ENCODE measurements around the gene SCPEP1. TPM values are rescaled to one million over a fixed set of nuclear protein-coding genes. Genes with fewer than 3 reads are reported as not detected.

The SCPEP1 gene
- polyA plus RNA-seq, 1 of the 3 experiments (the other 2 are of a cell fraction) = 99.6 TPM

- H3K4me1 ChIP-seq (ENCODE audit: control insufficient read depth in 1 of 2, insufficient read depth in 2 of 2, low read depth in 1 of 2, low read length in 1 of 2) = peaks cover 5 to 12% of the 10 kb centered on the region in 2 experiments; a peak in 3 of 4 replicates
- no peak overlapping the region for H3K27ac ChIP-seq (ENCODE audit: low read depth in 2 of 2, low read length in 1 of 2)
- no peaks in the 10 kb centered on the region for H3K79me2 ChIP-seq (ENCODE audit: insufficient read depth)
- H2AFZ ChIP-seq (ENCODE audit: low read depth) = peak overlapping the region; percentile 83
- H3K9ac ChIP-seq = peak overlapping the region; percentile 44; the same call in 1 of the 2 replicates
- no peak for DNase-seq
- 64% methylated on average over 11 of the region's 11 CpGs for WGBS (ENCODE audit: low lambda C conversion rate)
- no peak for TF ChIP-seq NFIC (IDR thresholded peaks at IDR 0.05; ENCODE audit: borderline replicate concordance)
- TF ChIP-seq, protein P1, sequence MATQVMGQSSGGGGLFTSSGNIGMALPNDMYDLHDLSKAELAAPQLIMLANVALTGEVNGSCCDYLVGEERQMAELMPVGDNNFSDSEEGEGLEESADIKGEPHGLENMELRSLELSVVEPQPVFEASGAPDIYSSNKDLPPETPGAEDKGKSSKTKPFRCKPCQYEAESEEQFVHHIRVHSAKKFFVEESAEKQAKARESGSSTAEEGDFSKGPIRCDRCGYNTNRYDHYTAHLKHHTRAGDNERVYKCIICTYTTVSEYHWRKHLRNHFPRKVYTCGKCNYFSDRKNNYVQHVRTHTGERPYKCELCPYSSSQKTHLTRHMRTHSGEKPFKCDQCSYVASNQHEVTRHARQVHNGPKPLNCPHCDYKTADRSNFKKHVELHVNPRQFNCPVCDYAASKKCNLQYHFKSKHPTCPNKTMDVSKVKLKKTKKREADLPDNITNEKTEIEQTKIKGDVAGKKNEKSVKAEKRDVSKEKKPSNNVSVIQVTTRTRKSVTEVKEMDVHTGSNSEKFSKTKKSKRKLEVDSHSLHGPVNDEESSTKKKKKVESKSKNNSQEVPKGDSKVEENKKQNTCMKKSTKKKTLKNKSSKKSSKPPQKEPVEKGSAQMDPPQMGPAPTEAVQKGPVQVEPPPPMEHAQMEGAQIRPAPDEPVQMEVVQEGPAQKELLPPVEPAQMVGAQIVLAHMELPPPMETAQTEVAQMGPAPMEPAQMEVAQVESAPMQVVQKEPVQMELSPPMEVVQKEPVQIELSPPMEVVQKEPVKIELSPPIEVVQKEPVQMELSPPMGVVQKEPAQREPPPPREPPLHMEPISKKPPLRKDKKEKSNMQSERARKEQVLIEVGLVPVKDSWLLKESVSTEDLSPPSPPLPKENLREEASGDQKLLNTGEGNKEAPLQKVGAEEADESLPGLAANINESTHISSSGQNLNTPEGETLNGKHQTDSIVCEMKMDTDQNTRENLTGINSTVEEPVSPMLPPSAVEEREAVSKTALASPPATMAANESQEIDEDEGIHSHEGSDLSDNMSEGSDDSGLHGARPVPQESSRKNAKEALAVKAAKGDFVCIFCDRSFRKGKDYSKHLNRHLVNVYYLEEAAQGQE (IDR thresholded peaks at IDR 0.05; ENCODE audit: low read depth, low read length) = no peak
- no peak for TF ChIP-seq RCOR1 (IDR thresholded peaks at IDR 0.05; ENCODE audit: low read length)
- TF ChIP-seq, protein P2, sequence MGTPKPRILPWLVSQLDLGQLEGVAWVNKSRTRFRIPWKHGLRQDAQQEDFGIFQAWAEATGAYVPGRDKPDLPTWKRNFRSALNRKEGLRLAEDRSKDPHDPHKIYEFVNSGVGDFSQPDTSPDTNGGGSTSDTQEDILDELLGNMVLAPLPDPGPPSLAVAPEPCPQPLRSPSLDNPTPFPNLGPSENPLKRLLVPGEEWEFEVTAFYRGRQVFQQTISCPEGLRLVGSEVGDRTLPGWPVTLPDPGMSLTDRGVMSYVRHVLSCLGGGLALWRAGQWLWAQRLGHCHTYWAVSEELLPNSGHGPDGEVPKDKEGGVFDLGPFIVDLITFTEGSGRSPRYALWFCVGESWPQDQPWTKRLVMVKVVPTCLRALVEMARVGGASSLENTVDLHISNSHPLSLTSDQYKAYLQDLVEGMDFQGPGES (IDR thresholded peaks at IDR 0.05; ENCODE audit: low read depth, low read length) = no peak
- no peak for TF ChIP-seq RXRA (IDR thresholded peaks at IDR 0.05; ENCODE audit: borderline replicate concordance, low read depth)
- no peak for TF ChIP-seq GABPA (IDR thresholded peaks at IDR 0.05; ENCODE audit: low read depth)
- no peak for TF ChIP-seq JUND (IDR thresholded peaks at IDR 0.05)
- ChIA-PET POLR2A (interaction anchor here (0.5 to 2.6 kb wide), 3 partner anchors 10 to 88 kb away, joined by 4 to 13 read pairs (median 5); partner anchors contain the start of gene COIL), CTCF (interaction anchor here (0.7 to 3.0 kb wide), 9 partner anchors 10 to 806 kb away, joined by 3 to 23 read pairs (median 3); no protein-coding TSS in a partner anchor)
- H3F3A ChIP-seq (replicated peaks; ENCODE audit: insufficient read depth) = no peaks in the 10 kb centered on the region
- no peaks in the 10 kb centered on the region for H3K36me3 ChIP-seq (replicated peaks in 1 of 2; ENCODE audit: control insufficient read depth in 1 of 2, insufficient read depth in 2 of 2, low read length in 1 of 2)
- peak overlapping the region; percentile 70 to 75 for H3K4me3 ChIP-seq (ENCODE audit: low read depth in 2 of 2, low read length in 1 of 2)
- H3K9me3 ChIP-seq = no peaks in the 10 kb centered on the region
- H3K4me2 ChIP-seq = peak overlapping the region; percentile 73
- no peaks in the 10 kb centered on the region for H4K20me1 ChIP-seq (ENCODE audit: insufficient read depth)
- H3K9me2 ChIP-seq = no peaks in the 10 kb centered on the region
- no peaks in the 10 kb centered on the region for H3K27me3 ChIP-seq (ENCODE audit: insufficient read depth)
Observed at GRCh38 chr17:56976941-56977608, 856 bp upstream of the SCPEP1 start.

DNA sequence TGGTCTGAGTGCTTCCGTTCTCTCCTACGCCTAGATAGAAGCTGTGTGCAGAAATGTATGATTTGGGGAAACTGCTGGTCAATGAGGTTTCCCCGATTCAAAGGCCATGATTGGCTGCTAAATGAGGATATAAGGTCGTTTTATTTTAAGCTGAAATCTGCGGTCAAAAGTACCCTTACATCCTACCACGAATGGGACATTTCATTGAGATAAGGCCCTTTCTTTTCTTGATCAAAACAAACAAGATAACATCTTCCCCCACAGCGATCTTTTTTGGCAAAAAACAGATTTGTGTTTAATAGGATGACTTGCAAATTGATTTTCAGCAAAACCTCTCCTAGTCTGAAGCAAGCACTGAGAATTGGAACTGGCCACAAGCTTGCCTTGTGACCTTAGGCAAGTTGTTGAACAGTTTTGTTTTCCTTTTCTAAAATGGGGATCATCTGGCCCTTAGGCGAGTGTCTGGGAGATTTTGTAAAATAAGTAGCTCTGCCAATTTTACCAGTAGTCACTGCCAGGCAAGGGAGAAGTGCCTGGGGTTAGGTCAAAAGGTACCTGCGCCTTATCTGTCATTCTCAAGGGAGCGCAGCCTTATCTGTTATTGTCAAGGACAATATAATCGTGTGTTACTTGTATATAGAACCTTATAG, 635 bp downstream of the SCPEP1 start:
- ChIA-PET POLR2A (interaction anchor here (0.8 to 2.6 kb wide), 7 partner anchors 10 to 560 kb away, joined by 3 to 13 read pairs (median 4); partner anchors contain the start of genes AKAP1, COIL and TRIM25), CTCF (interaction anchor here (0.7 to 3.0 kb wide), 18 partner anchors 11 to 1021 kb away, joined by 3 to 23 read pairs (median 4); partner anchors contain the start of gene COIL)
- H3K4me3 ChIP-seq (ENCODE audit: low read depth in 2 of 2, low read length in 1 of 2) = peak overlapping the region; percentile 70 to 75
- no peaks in the 10 kb centered on the region for H3F3A ChIP-seq (replicated peaks; ENCODE audit: insufficient read depth)
- H3K27ac ChIP-seq (ENCODE audit: low read depth in 2 of 2, low read length in 1 of 2) = peak overlapping the region in 1 of 2 experiments; percentile 70; a peak in 2 of 4 replicates
- 19% methylated on average over 11 of the region's 11 CpGs for WGBS (ENCODE audit: low lambda C conversion rate)
- peak overlapping the region; percentile 50; the same call in 1 of the 2 replicates for H3K9ac ChIP-seq
- no peaks in the 10 kb centered on the region for H3K27me3 ChIP-seq (ENCODE audit: insufficient read depth)
- no peaks in the 10 kb centered on the region for H4K20me1 ChIP-seq (ENCODE audit: insufficient read depth)
- no peaks in the 10 kb centered on the region for H3K79me2 ChIP-seq (ENCODE audit: insufficient read depth)
- H2AFZ ChIP-seq (ENCODE audit: low read depth) = peak overlapping the region; percentile 83
- H3K4me1 ChIP-seq (ENCODE audit: control insufficient read depth in 1 of 2, insufficient read depth in 2 of 2, low read depth in 1 of 2, low read length in 1 of 2) = peaks cover 5 to 12% of the 10 kb centered on the region in 2 experiments; a peak in 3 of 4 replicates
- no peaks in the 10 kb centered on the region for H3K9me3 ChIP-seq
- H3K4me2 ChIP-seq = peak overlapping the region; percentile 73
- peak; percentile 52 for DNase-seq
- H3K36me3 ChIP-seq (replicated peaks in 1 of 2; ENCODE audit: control insufficient read depth in 1 of 2, insufficient read depth in 2 of 2, low read length in 1 of 2) = no peaks in the 10 kb centered on the region
- H3K9me2 ChIP-seq = no peaks in the 10 kb centered on the region
- TF ChIP-seq, protein P3, sequence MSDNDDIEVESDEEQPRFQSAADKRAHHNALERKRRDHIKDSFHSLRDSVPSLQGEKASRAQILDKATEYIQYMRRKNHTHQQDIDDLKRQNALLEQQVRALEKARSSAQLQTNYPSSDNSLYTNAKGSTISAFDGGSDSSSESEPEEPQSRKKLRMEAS (IDR thresholded peaks at IDR 0.05; ENCODE audit: low read depth) = no peak
- TF ChIP-seq, protein P1 (IDR thresholded peaks at IDR 0.05; ENCODE audit: low read depth, low read length) = 0 out of 2 replicates have a peak, but pooled peaks have one; percentile 24
- TF ChIP-seq, protein P4, sequence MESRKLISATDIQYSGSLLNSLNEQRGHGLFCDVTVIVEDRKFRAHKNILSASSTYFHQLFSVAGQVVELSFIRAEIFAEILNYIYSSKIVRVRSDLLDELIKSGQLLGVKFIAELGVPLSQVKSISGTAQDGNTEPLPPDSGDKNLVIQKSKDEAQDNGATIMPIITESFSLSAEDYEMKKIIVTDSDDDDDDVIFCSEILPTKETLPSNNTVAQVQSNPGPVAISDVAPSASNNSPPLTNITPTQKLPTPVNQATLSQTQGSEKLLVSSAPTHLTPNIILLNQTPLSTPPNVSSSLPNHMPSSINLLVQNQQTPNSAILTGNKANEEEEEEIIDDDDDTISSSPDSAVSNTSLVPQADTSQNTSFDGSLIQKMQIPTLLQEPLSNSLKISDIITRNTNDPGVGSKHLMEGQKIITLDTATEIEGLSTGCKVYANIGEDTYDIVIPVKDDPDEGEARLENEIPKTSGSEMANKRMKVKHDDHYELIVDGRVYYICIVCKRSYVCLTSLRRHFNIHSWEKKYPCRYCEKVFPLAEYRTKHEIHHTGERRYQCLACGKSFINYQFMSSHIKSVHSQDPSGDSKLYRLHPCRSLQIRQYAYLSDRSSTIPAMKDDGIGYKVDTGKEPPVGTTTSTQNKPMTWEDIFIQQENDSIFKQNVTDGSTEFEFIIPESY (IDR thresholded peaks at IDR 0.05; ENCODE audit: borderline replicate concordance, low read depth) = no peak
- TF ChIP-seq EP300 (IDR thresholded peaks at IDR 0.05; ENCODE audit: borderline replicate concordance in 1 of 2, low read depth in 1 of 2, low read length in 1 of 2) (peak in 1 of 2 experiments; percentile 6; a peak in 1 of 4 replicates), GATA2 (CRISPR knock-in tag; IDR thresholded peaks at IDR 0.05) (peak; percentile 63), FOXM1 (IDR thresholded peaks at IDR 0.05; ENCODE audit: low read depth) (no peak), GABPA (IDR thresholded peaks at IDR 0.05; ENCODE audit: low read depth) (no peak)
